NK-92 (cell line): ENCODE data around the gene PTPN2.

Source experiments
- DNase-seq: peaks from one replicate; lab custom pipeline; 2025; ENCODE audit not compliant: unreplicated experiment; lab: John Stamatoyannopoulos, UW

The PTPN2 gene

GRCh38 chr18:12750076-12750714 lies 133.8 kb downstream of the PTPN2 start:
- DNase-seq = no peak

- DNase-seq = no peak
Observed at GRCh38 chr18:12749121-12749520, 134.9 kb downstream of the PTPN2 start.

GRCh38 chr18:12748671-12749070 lies 135.4 kb downstream of the PTPN2 start:
- no peak for DNase-seq

GRCh38 chr18:12747530-12748315 lies 136.3 kb downstream of the PTPN2 start:
- DNase-seq = no peak

GRCh38 chr18:12745095-12745795 lies 138.8 kb downstream of the PTPN2 start:
- DNase-seq = no peak

- no peak for DNase-seq
Observed at GRCh38 chr18:12744103-12744502, 139.9 kb downstream of the PTPN2 start.

GRCh38 chr18:12742453-12742852 lies 141.6 kb downstream of the PTPN2 start:
- no peak for DNase-seq
